ENCODE results near the gene DDX51.

- TF ChIP-seq CTCF (IDR thresholded peaks at IDR 0.05) (no peak), POLR2A (IDR thresholded peaks at IDR 0.05) (no peak)
Measured at GRCh38 chr12:132168311-132169031, 24.4 kb upstream of the DDX51 start.

All from Peyer's patch (tissue), 4 donors.